WTC11 (cell line): ENCODE data around the gene SBNO1.

Source experiments
- AFF4 ChIP-seq: sonication (generic); formaldehyde crosslinking; IDR thresholded peaks from 2 replicates; pipeline ENCODE4 v1.8.1; 2023; ENCODE audit warnings: mild to moderate bottlenecking, missing genetic modification reagents, borderline replicate concordance
- ZNF512 ChIP-seq: sonication (generic); formaldehyde crosslinking; IDR thresholded peaks from 2 replicates; pipeline ENCODE4 v1.8.1; 2022; ENCODE audit warnings: missing genetic modification reagents, borderline replicate concordance
- TF ChIP-seq, protein P1 (sequence below): fragments of 200-600 bp; IDR thresholded peaks from 2 replicates; pipeline ENCODE4 v1.8.0; 2022; ENCODE audit warnings: antibody characterized with exemption
- TF ChIP-seq, protein P2 (sequence below): sonication (generic); formaldehyde crosslinking; IDR thresholded peaks from 2 replicates; pipeline ENCODE4 v1.8.1; 2022; ENCODE audit warnings: low read depth, missing genetic modification reagents, borderline replicate concordance

DNA sequence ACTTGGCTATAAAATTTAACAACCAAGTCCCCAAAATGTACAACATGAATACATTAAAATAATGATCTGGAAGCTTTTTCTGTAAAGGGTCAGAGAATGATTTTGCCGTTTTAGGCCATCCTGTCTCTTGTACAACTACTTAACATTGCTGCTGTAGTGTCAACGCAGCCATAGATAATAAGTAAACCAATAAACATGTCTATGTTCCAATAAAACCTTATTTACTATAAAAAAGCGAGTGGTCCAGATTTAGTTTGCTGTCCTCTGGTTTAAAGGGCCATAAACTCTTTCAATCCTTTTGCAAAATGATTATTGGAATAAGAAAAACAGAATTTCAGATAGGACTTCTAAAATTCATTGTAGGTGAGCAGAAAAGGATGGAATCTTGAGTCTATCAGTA lies 29.2 kb downstream of the SBNO1 start:
- TF ChIP-seq, protein P1, sequence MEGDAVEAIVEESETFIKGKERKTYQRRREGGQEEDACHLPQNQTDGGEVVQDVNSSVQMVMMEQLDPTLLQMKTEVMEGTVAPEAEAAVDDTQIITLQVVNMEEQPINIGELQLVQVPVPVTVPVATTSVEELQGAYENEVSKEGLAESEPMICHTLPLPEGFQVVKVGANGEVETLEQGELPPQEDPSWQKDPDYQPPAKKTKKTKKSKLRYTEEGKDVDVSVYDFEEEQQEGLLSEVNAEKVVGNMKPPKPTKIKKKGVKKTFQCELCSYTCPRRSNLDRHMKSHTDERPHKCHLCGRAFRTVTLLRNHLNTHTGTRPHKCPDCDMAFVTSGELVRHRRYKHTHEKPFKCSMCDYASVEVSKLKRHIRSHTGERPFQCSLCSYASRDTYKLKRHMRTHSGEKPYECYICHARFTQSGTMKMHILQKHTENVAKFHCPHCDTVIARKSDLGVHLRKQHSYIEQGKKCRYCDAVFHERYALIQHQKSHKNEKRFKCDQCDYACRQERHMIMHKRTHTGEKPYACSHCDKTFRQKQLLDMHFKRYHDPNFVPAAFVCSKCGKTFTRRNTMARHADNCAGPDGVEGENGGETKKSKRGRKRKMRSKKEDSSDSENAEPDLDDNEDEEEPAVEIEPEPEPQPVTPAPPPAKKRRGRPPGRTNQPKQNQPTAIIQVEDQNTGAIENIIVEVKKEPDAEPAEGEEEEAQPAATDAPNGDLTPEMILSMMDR = no peak
- no peak for TF ChIP-seq ZNF512 (CRISPR knock-in tag)
- TF ChIP-seq AFF4 (CRISPR knock-in tag) = no peak
- TF ChIP-seq, protein P2, sequence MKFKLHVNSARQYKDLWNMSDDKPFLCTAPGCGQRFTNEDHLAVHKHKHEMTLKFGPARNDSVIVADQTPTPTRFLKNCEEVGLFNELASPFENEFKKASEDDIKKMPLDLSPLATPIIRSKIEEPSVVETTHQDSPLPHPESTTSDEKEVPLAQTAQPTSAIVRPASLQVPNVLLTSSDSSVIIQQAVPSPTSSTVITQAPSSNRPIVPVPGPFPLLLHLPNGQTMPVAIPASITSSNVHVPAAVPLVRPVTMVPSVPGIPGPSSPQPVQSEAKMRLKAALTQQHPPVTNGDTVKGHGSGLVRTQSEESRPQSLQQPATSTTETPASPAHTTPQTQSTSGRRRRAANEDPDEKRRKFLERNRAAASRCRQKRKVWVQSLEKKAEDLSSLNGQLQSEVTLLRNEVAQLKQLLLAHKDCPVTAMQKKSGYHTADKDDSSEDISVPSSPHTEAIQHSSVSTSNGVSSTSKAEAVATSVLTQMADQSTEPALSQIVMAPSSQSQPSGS = no peak
